ENCODE measurements around the gene ZBTB47. TPM values are rescaled to one million over a fixed set of nuclear protein-coding genes. Genes with fewer than 3 reads are reported as not detected.

Gene ZBTB47
- total and polyA plus RNA-seq, 2 experiments from 2014 or later: 5.2 to 72.8 TPM

DNA sequence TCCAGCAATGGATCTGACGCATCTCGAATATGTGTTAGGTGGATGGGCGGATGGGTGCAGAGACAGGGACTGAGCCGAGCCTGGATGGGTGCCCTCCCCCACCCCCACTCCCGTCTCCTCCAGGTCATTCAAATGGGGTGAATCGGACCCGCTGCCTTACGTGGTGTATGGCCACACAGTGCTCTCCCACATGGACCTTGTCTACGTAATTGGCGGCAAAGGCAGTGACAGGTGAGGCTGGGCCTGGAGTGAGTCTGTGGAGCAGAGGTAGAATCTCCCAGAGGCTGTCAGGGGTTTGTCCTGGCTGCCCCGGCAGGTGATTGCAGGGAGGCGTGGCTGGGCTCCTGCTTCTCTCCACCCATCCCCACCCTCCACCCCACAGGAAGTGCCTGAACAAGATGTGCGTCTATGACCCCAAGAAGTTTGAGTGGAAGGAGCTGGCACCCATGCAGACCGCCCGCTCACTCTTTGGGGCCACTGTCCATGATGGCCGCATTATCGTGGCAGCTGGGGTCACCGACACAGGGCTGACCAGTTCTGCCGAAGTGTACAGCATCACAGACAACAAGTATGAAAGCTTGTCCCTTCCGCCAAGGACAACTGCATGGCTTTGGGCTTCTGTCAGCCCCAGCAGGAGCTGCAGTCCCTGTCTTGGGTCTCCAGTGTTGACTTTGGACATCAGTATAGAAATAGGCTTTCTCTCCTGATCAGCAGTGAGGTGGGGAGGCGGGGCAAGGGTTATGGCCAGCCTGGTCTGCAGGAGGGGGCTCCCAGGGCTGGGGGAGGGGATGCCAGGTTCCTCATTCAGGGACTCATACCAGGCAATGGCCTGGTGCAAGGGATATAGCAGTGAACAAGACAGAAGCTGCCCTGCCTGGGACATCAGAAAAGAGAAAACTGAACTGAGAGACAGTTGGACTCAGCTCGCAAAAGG lies 35.3 kb downstream of the ZBTB47 start:
- WGBS, 2 experiments (ENCODE audit: low coverage in 1 of 2, low lambda C conversion rate in 2 of 2, missing lambda C conversion rate in 2 of 2): 86 to 87% methylated on average over 22 of the region's 22 CpGs
- no peaks in the 10 kb centered on the region for H3K27me3 ChIP-seq (replicated peaks; ENCODE audit: insufficient read depth)
- H3F3A ChIP-seq (ENCODE audit: insufficient read depth): no peaks in the 10 kb centered on the region
- H3K4me2 ChIP-seq (ENCODE audit: unreplicated experiment): no peak overlapping the region
- no peak for DNase-seq
- H3K4me3 ChIP-seq: no peak overlapping the region
- H4K20me1 ChIP-seq (ENCODE audit: insufficient read depth): no peaks in the 10 kb centered on the region
- H3K4me1 ChIP-seq (ENCODE audit: insufficient read depth): peaks cover 5% of the 10 kb centered on the region
- no peak overlapping the region for H3K9ac ChIP-seq
- H3K27ac ChIP-seq: no peak overlapping the region
- H3K36me3 ChIP-seq (ENCODE audit: low read depth): no peaks in the 10 kb centered on the region
- in situ Hi-C loops (cut with MboI): no loop called here
- no peaks in the 10 kb centered on the region for H3K79me2 ChIP-seq (ENCODE audit: insufficient read depth)
- TF ChIP-seq EZH2 (IDR thresholded peaks at IDR 0.05; ENCODE audit: insufficient read depth, poor library complexity, severe bottlenecking): no peak
- TF ChIP-seq EZH2phosphoT487 (IDR thresholded peaks at IDR 0.05; ENCODE audit: insufficient read depth, low read depth): no peak
- H3K9me3 ChIP-seq (ENCODE audit: low read depth): no peaks in the 10 kb centered on the region
- no peaks in the 10 kb centered on the region for H3K9me2 ChIP-seq (ENCODE audit: insufficient read depth)
- no peak overlapping the region for H2AFZ ChIP-seq

DNA sequence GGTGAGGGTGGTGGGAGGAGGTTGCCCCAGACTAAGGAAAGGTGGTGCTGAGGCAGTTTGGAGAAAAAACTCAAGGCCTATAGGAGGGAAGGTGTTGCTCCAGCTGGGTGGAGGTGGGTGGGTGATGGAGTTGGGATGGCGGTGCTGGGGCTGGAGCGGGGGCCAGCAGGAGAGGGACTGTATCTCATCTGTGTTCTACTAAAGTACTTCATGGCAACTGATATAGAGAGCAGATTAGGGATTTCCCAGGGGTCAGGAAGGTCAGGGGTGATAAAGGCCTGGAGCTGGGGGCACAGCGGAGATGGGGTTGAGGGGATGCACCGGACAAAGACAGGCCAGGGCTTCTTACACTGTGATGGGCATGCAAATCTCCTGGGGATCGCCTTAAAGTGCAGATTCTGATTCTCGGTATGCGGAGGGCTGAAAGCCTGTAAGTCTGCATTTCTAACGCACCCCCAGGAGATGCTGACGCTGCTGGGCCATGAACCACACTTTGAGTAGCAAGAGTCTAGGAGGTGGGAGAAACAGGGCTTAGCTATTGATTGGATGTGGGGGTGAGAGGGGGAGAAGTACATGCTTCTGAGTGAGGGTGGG lies 36.0 kb downstream of the ZBTB47 start:
- H3K9me3 ChIP-seq (ENCODE audit: low read depth): no peaks in the 10 kb centered on the region
- no peak overlapping the region for H3K27ac ChIP-seq
- DNase-seq: no peak
- no peaks in the 10 kb centered on the region for H4K20me1 ChIP-seq (ENCODE audit: insufficient read depth)
- no peak for TF ChIP-seq EZH2 (IDR thresholded peaks at IDR 0.05; ENCODE audit: insufficient read depth, poor library complexity, severe bottlenecking)
- TF ChIP-seq EZH2phosphoT487 (IDR thresholded peaks at IDR 0.05; ENCODE audit: insufficient read depth, low read depth): no peak
- H3K4me2 ChIP-seq (ENCODE audit: unreplicated experiment): no peak overlapping the region
- H3K4me3 ChIP-seq: no peak overlapping the region
- H3K4me1 ChIP-seq (ENCODE audit: insufficient read depth): peaks cover 1% of the 10 kb centered on the region
- no peaks in the 10 kb centered on the region for H3K79me2 ChIP-seq (ENCODE audit: insufficient read depth)
- in situ Hi-C loops (cut with MboI): no loop called here
- no peaks in the 10 kb centered on the region for H3K27me3 ChIP-seq (replicated peaks; ENCODE audit: insufficient read depth)
- 84 to 85% methylated on average over 8 to 9 of the region's 9 CpGs for WGBS, 2 experiments (ENCODE audit: low coverage in 1 of 2, low lambda C conversion rate in 2 of 2, missing lambda C conversion rate in 2 of 2)
- H3K36me3 ChIP-seq (ENCODE audit: low read depth): no peaks in the 10 kb centered on the region
- no peaks in the 10 kb centered on the region for H3F3A ChIP-seq (ENCODE audit: insufficient read depth)
- H3K9me2 ChIP-seq (ENCODE audit: insufficient read depth): no peaks in the 10 kb centered on the region
- no peak overlapping the region for H2AFZ ChIP-seq
- H3K9ac ChIP-seq: no peak overlapping the region

DNA sequence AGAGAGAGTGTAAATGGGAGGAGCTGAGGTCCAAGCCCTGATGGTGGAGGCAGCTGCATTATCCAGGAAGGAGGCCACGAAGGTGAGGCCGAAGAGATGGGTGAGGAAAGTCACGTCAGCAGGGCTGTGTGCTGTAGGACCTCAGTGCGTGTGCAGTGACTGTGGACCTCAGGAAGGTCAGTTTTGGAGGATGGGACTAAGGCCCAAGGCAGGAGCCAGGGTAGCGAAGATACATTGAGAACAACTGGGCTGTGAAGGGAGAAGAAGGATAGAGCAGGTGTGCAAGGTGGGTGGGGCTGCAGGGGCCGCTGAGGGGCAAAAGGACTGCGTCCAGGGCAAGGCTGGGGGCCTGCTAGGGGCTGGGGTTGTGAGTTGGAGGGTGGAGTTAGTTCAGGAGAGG lies 36.7 kb downstream of the ZBTB47 start:
- no peaks in the 10 kb centered on the region for H3K36me3 ChIP-seq (ENCODE audit: low read depth)
- in situ Hi-C loops (cut with MboI): no loop called here
- H3K4me2 ChIP-seq (ENCODE audit: unreplicated experiment): no peak overlapping the region
- H3K27ac ChIP-seq: no peak overlapping the region
- no peaks in the 10 kb centered on the region for H3K4me1 ChIP-seq (ENCODE audit: insufficient read depth)
- no peaks in the 10 kb centered on the region for H3K9me2 ChIP-seq (ENCODE audit: insufficient read depth)
- H3K4me3 ChIP-seq: no peak overlapping the region
- no peak overlapping the region for H2AFZ ChIP-seq
- H3K9me3 ChIP-seq (ENCODE audit: low read depth): no peaks in the 10 kb centered on the region
- H3K27me3 ChIP-seq (replicated peaks; ENCODE audit: insufficient read depth): no peaks in the 10 kb centered on the region
- 67 to 69% methylated on average over 7 of the region's 7 CpGs for WGBS, 2 experiments (ENCODE audit: low coverage in 1 of 2, low lambda C conversion rate in 2 of 2, missing lambda C conversion rate in 2 of 2)
- no peaks in the 10 kb centered on the region for H3F3A ChIP-seq (ENCODE audit: insufficient read depth)
- no peak for DNase-seq
- H3K79me2 ChIP-seq (ENCODE audit: insufficient read depth): no peaks in the 10 kb centered on the region
- no peak overlapping the region for H3K9ac ChIP-seq
- no peaks in the 10 kb centered on the region for H4K20me1 ChIP-seq (ENCODE audit: insufficient read depth)
- TF ChIP-seq EZH2phosphoT487 (IDR thresholded peaks at IDR 0.05; ENCODE audit: insufficient read depth, low read depth) (no peak), EZH2 (IDR thresholded peaks at IDR 0.05; ENCODE audit: insufficient read depth, poor library complexity, severe bottlenecking) (no peak)

DNA sequence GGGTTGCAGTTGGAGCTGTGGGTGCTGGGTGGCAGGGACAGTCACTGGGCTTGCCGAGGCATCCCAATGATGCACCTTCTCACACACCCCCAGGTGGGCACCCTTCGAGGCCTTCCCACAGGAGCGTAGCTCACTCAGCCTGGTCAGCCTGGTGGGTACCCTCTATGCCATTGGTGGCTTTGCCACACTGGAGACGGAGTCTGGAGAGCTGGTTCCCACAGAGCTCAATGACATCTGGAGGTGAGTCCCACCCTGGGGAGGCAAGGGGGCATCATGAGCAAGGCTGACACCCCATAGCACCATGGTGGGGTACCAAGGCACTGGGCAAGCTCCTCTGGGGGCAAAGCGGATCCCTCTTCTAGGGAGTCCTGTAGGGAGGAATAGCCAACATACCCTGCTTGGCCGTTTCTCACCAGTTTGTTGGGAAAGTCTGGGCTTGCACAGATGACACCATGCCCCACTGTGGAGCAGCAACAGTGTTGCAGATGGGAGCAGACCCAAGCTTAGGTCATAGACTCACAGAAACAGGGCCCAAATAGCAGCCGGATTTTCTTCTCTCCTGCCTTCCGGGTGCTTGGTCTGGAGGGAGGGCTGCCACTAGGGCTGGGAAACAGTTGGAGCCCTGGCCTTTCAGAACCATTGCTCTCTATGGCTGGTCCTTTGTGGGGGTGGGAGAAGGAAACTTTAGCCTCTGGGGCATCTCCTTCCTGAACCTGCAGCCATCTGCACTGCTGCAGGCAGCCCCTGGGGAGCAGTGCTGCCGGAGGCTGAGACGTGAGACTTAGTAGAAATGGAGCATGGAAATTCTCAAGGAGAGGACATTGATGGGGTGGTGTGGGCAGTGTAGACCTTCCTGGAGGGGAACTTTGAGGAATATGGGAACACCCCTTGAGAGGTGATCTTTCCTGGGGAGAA lies 37.5 kb downstream of the ZBTB47 start:
- no peaks in the 10 kb centered on the region for H3K9me3 ChIP-seq (ENCODE audit: low read depth)
- no peak overlapping the region for H2AFZ ChIP-seq
- H4K20me1 ChIP-seq (ENCODE audit: insufficient read depth): no peaks in the 10 kb centered on the region
- in situ Hi-C loops (cut with MboI): no loop called here
- no peaks in the 10 kb centered on the region for H3K9me2 ChIP-seq (ENCODE audit: insufficient read depth)
- no peaks in the 10 kb centered on the region for H3F3A ChIP-seq (ENCODE audit: insufficient read depth)
- no peak overlapping the region for H3K4me2 ChIP-seq (ENCODE audit: unreplicated experiment)
- H3K9ac ChIP-seq: no peak overlapping the region
- no peaks in the 10 kb centered on the region for H3K4me1 ChIP-seq (ENCODE audit: insufficient read depth)
- 44 to 47% methylated on average over 10 of the region's 10 CpGs for WGBS, 2 experiments (ENCODE audit: low coverage in 1 of 2, low lambda C conversion rate in 2 of 2, missing lambda C conversion rate in 2 of 2)
- no peaks in the 10 kb centered on the region for H3K79me2 ChIP-seq (ENCODE audit: insufficient read depth)
- no peak overlapping the region for H3K27ac ChIP-seq
- H3K36me3 ChIP-seq (ENCODE audit: low read depth): no peaks in the 10 kb centered on the region
- no peaks in the 10 kb centered on the region for H3K27me3 ChIP-seq (replicated peaks; ENCODE audit: insufficient read depth)
- peak; percentile 37 for DNase-seq
- no peak overlapping the region for H3K4me3 ChIP-seq
- TF ChIP-seq EZH2phosphoT487 (IDR thresholded peaks at IDR 0.05; ENCODE audit: insufficient read depth, low read depth) (no peak), EZH2 (IDR thresholded peaks at IDR 0.05; ENCODE audit: insufficient read depth, poor library complexity, severe bottlenecking) (no peak)

Data from GM23248 (cell line).